ENCODE results near the gene AKAP10.
"Not testable (repeated sequence)": the region's sequence is repeated elsewhere in the genome, so short reads cannot be mapped to it uniquely, and the experiment has no call there.

Gene AKAP10

GRCh38 chr17:19977293-19978208 is at the start of gene AKAP10:
Gene AKAP10 (minus strand): TSS chr17:19977828. CDS start chr17:19977679, 149 bp downstream.
- DNase-seq (ENCODE audit: low read depth in 3 of 3): peak; percentile 88 to 96 (median 90)

- DNase-seq (ENCODE audit: low read depth in 3 of 3): no peak
These were observed 49.3 kb upstream of the AKAP10 start for GRCh38 chr17:20026960-20027359.

- DNase-seq (ENCODE audit: low read depth in 3 of 3): no peak
These were observed 45.1 kb upstream of the AKAP10 start for GRCh38 chr17:20022701-20023100.

- DNase-seq (ENCODE audit: low read depth in 3 of 3): not testable (repeated sequence)
These were observed 38.9 kb upstream of the AKAP10 start for GRCh38 chr17:20016475-20016992.

- no peak for DNase-seq (ENCODE audit: low read depth in 3 of 3)
These were observed 34.4 kb upstream of the AKAP10 start for GRCh38 chr17:20012017-20012536.

GRCh38 chr17:20010936-20011335 is 33.3 kb upstream of the AKAP10 start:
- DNase-seq (ENCODE audit: low read depth in 3 of 3): no peak

GRCh38 chr17:20010099-20010863 is 32.7 kb upstream of the AKAP10 start:
- no peak for DNase-seq (ENCODE audit: low read depth in 3 of 3)

- DNase-seq (ENCODE audit: low read depth in 3 of 3): peak; percentile 71 to 81 (median 79)
These were observed 31.9 kb upstream of the AKAP10 start, which contains the start of gene SPECC1 for GRCh38 chr17:20009302-20010098. Gene SPECC1 (plus strand): TSS chr17:20009359. CDS start chr17:20096652, 87,293 bp downstream.

GRCh38 chr17:20009052-20009301 is 31.3 kb upstream of the AKAP10 start:
- no peak for DNase-seq (ENCODE audit: low read depth in 3 of 3)

- no peak for DNase-seq (ENCODE audit: low read depth in 3 of 3)
These were observed 30.8 kb upstream of the AKAP10 start for GRCh38 chr17:20008242-20009051.

GRCh38 chr17:19996502-19996901 is 18.9 kb upstream of the AKAP10 start:
- DNase-seq (ENCODE audit: low read depth in 3 of 3): no peak

GRCh38 chr17:19996086-19996485 is 18.5 kb upstream of the AKAP10 start:
- DNase-seq (ENCODE audit: low read depth in 3 of 3): no peak

- peak; percentile 54 to 59 (median 55) for DNase-seq (ENCODE audit: low read depth in 3 of 3)
These were observed 15.4 kb upstream of the AKAP10 start for GRCh38 chr17:19992803-19993713.

- DNase-seq (ENCODE audit: low read depth in 3 of 3): no peak
These were observed 13.7 kb upstream of the AKAP10 start for GRCh38 chr17:19991252-19991885.

GRCh38 chr17:19987897-19988296 is 10.3 kb upstream of the AKAP10 start:
- DNase-seq (ENCODE audit: low read depth in 3 of 3): no peak

- no peak for DNase-seq (ENCODE audit: low read depth in 3 of 3)
These were observed 9.6 kb upstream of the AKAP10 start for GRCh38 chr17:19986941-19987861.

- DNase-seq (ENCODE audit: low read depth in 3 of 3): no peak
These were observed 2.5 kb upstream of the AKAP10 start for GRCh38 chr17:19979917-19980770.

Measured in stimulated activated CD4-positive, alpha-beta T cell treated with anti-CD3 and anti-CD28 coated beads, TNF-alpha, amount 100 ng/mL, for 4 hours (primary cell).